H1 (cell line): ENCODE results near the gene ITIH1. TPM values are rescaled to one million over a fixed set of nuclear protein-coding genes. Genes with fewer than 3 reads are reported as not detected.

Experiments used
- CTCF ChIA-PET: fragments of 300-600 bp; sonication (Branson Sonifier 250); formaldehyde crosslinking; loops from one replicate; lab custom pipeline; 2021; ENCODE audit not compliant: partially characterized antibody; lab: Charles Lee
- POLR2A ChIA-PET: fragments of 300-600 bp; sonication (Branson Sonifier 250); formaldehyde crosslinking; loops from one replicate; lab custom pipeline; 2021; ENCODE audit warnings: inconsistent platforms; ENCODE audit not compliant: partially characterized antibody; lab: Charles Lee
- DNase-seq, 2 experiments: peaks; one replicate each; pipeline versions ENCODE4 v3.0.0 to v3.0.0-alpha.2; 2010 to 2022; ENCODE audit warnings: low spot score in 2 of 2, low read depth in 1 of 2, mixed read lengths in 1 of 2
- FAIRE-seq: peaks from 2 replicates; lab custom pipeline; 2011; peaks lifted over from hg19 to GRCh38; lab: Jason Lieb, UNC
- H2AFZ ChIP-seq: 2 replicates; pipeline ENCODE4 v1.8.1; 2012; ENCODE audit warnings: low read length, inconsistent platforms
- H2AK5ac ChIP-seq: 2 replicates; pipeline ENCODE4 v1.6.1; 2013; ENCODE audit warnings: low read depth, low read length
- H2BK120ac ChIP-seq: replicated peaks from 2 replicates; pipeline ENCODE3; 2013; ENCODE audit warnings: low read depth, low read length, inconsistent platforms
- H2BK12ac ChIP-seq: 2 replicates; pipeline ENCODE4 v1.6.1; 2013; ENCODE audit warnings: low read depth, low read length
- H2BK15ac ChIP-seq: 2 replicates; pipeline ENCODE4 v1.6.1; 2013; ENCODE audit warnings: low read length
- H2BK20ac ChIP-seq: 2 replicates; pipeline ENCODE4 v1.6.1; 2013; ENCODE audit warnings: low read length
- H2BK5ac ChIP-seq: 2 replicates; pipeline ENCODE4 v1.6.1; 2013; ENCODE audit warnings: low read depth, low read length
- H3K14ac ChIP-seq: 2 replicates; pipeline ENCODE4 v1.6.1; 2013; ENCODE audit warnings: inconsistent platforms; ENCODE audit not compliant: insufficient read length
- H3K18ac ChIP-seq: 2 replicates; pipeline ENCODE4 v1.6.1; 2013; ENCODE audit warnings: low read length; ENCODE audit errors: extremely low read depth
- H3K23ac ChIP-seq: 2 replicates; pipeline ENCODE4 v1.6.1; 2013; ENCODE audit warnings: inconsistent platforms; ENCODE audit not compliant: insufficient read length
- H3K23me2 ChIP-seq: 2 replicates; pipeline ENCODE4 v1.6.1; 2013; ENCODE audit warnings: low read depth, low read length
- H3K27ac ChIP-seq: 2 replicates; pipeline ENCODE4 v1.6.1; 2011; ENCODE audit warnings: low read depth, low read length, inconsistent platforms
- H3K27me3 ChIP-seq, 4 experiments: replicated peaks in 1 of 4; 1 replicate in 1 of 4; 2 replicates in 3 of 4; pipeline versions ENCODE4 v1.6.1 to v1.8.1; 2011 to 2013; ENCODE audit warnings: low read length in 3 of 4, mild to moderate bottlenecking in 3 of 4, inconsistent platforms in 2 of 4, mixed read lengths in 2 of 4, moderate library complexity in 1 of 4; ENCODE audit not compliant: control insufficient read depth in 3 of 4, insufficient read depth in 3 of 4; ENCODE audit errors: extremely low read depth in 1 of 4
- H3K36me3 ChIP-seq, 4 experiments: 2 replicates each; pipeline versions ENCODE4 v1.6.1 to v1.8.1; 2011 to 2013; ENCODE audit warnings: mild to moderate bottlenecking in 4 of 4, low read length in 3 of 4, moderate library complexity in 2 of 4, control low read depth in 1 of 4, inconsistent platforms in 1 of 4; ENCODE audit not compliant: insufficient read depth in 4 of 4, control insufficient read depth in 2 of 4
- H3K4ac ChIP-seq: replicated peaks from 2 replicates; pipeline ENCODE3; 2013; ENCODE audit warnings: low read length, low read depth, mixed read lengths, inconsistent platforms; ENCODE audit not compliant: insufficient read length
- H3K4me1 ChIP-seq, 4 experiments: replicated peaks in 1 of 4; 1 replicate in 1 of 4; 2 replicates in 3 of 4; pipeline versions ENCODE4 v1.6.1 to v1.8.1; 2011 to 2013; ENCODE audit warnings: low read length in 3 of 4, inconsistent platforms in 2 of 4, mixed read lengths in 1 of 4; ENCODE audit not compliant: insufficient read depth in 4 of 4, control insufficient read depth in 3 of 4
- H3K4me2 ChIP-seq, 2 experiments: 2 replicates each; pipeline versions ENCODE4 v1.6.1 to v1.8.1; 2011 to 2013; ENCODE audit warnings: low read depth in 2 of 2, low read length in 2 of 2, control low read depth in 1 of 2, inconsistent platforms in 1 of 2, mild to moderate bottlenecking in 1 of 2; ENCODE audit not compliant: insufficient read depth in 1 of 2
- H3K4me3 ChIP-seq, 4 experiments: fragments of 200-600, 300-600 bp in 1 of 4; sonication (generic), shearing (Covaris generic), sonication (Bioruptor Twin) in 1 of 4; 2 replicates each; pipeline versions ENCODE4 v1.5.1 to v1.8.1; 2011 to 2016; ENCODE audit warnings: low read length in 4 of 4, low read depth in 3 of 4, control low read depth in 2 of 4, inconsistent platforms in 2 of 4, mild to moderate bottlenecking in 2 of 4, mixed read lengths in 1 of 4, moderate library complexity in 1 of 4; ENCODE audit not compliant: insufficient read depth in 2 of 4; ENCODE audit errors: extremely low read depth in 1 of 4
- H3K56ac ChIP-seq: replicated peaks from 2 replicates; pipeline ENCODE3; 2013; ENCODE audit warnings: low read depth, mild to moderate bottlenecking, mixed read lengths, low read length, inconsistent platforms; ENCODE audit not compliant: insufficient read length
- H3K79me1 ChIP-seq: 2 replicates; pipeline ENCODE4 v1.6.1; 2013; ENCODE audit warnings: low read depth, low read length, control low read depth
- H3K79me2 ChIP-seq, 2 experiments: 2 replicates each; pipeline versions ENCODE4 v1.6.1 to v1.8.1; 2012 to 2013; ENCODE audit warnings: low read length in 2 of 2, mild to moderate bottlenecking in 2 of 2, inconsistent platforms in 1 of 2; ENCODE audit not compliant: insufficient read depth in 2 of 2, control insufficient read depth in 1 of 2
- H3K9ac ChIP-seq, 4 experiments: replicated peaks in 1 of 4; 1 replicate in 1 of 4; 2 replicates in 3 of 4; pipeline versions ENCODE4 v1.6.1 to v1.8.1; 2011 to 2013; ENCODE audit warnings: low read depth in 3 of 4, low read length in 3 of 4, control low read depth in 2 of 4, mild to moderate bottlenecking in 2 of 4, moderate library complexity in 2 of 4, inconsistent platforms in 1 of 4; ENCODE audit errors: extremely low read depth in 1 of 4
- H3K9me3 ChIP-seq, 2 experiments: 2 replicates each; pipeline versions ENCODE4 v1.6.1 to v1.8.1; 2012 to 2013; ENCODE audit warnings: mild to moderate bottlenecking in 2 of 2, moderate library complexity in 2 of 2, control low read depth in 1 of 2, inconsistent platforms in 1 of 2, low read depth in 1 of 2, low read length in 1 of 2, mixed read lengths in 1 of 2; ENCODE audit not compliant: insufficient read depth in 2 of 2
- H4K20me1 ChIP-seq, 2 experiments: replicated peaks in 1 of 2; 2 replicates each; pipeline versions ENCODE3 to v1.8.1; 2011 to 2013; ENCODE audit warnings: inconsistent platforms in 2 of 2, low read length in 2 of 2, mild to moderate bottlenecking in 1 of 2; ENCODE audit not compliant: insufficient read depth in 2 of 2, control insufficient read depth in 1 of 2
- H4K5ac ChIP-seq: 2 replicates; pipeline ENCODE4 v1.6.1; 2013; ENCODE audit warnings: low read length, low read depth, mixed read lengths, inconsistent platforms; ENCODE audit not compliant: insufficient read length
- H4K8ac ChIP-seq: 2 replicates; pipeline ENCODE4 v1.8.0; 2013; ENCODE audit warnings: mild to moderate bottlenecking, moderate library complexity, low read length, inconsistent platforms; ENCODE audit not compliant: insufficient read depth; ENCODE audit errors: extremely low read depth
- H4K91ac ChIP-seq: replicated peaks from 2 replicates; pipeline ENCODE3; 2013; ENCODE audit warnings: low read length, mixed read lengths, inconsistent platforms; ENCODE audit not compliant: insufficient read length
- BCL11A ChIP-seq, 2 experiments: IDR thresholded peaks; one replicate each; pipeline ENCODE4 v1.6.1; 2011; ENCODE audit warnings: low read depth in 2 of 2, low read length in 2 of 2, mild to moderate bottlenecking in 2 of 2
- CBX5 ChIP-seq: fragments of 300-800, 300-1000 bp; sonication (generic); IDR thresholded peaks from 2 replicates; pipeline ENCODE4 v1.7.1; 2016; ENCODE audit warnings: antibody characterized with exemption, low read length, low read depth
- CREB1 ChIP-seq: IDR thresholded peaks from 2 replicates; pipeline ENCODE4 v1.6.1; 2012; ENCODE audit warnings: inconsistent platforms
- EP300 ChIP-seq, 2 experiments: IDR thresholded peaks; 1 replicate in 1 of 2; 2 replicates in 1 of 2; pipeline ENCODE4 v1.6.1; 2011 to 2012; ENCODE audit warnings: low read depth in 2 of 2, low read length in 2 of 2, mild to moderate bottlenecking in 2 of 2, borderline replicate concordance in 1 of 2, inconsistent platforms in 1 of 2, moderate library complexity in 1 of 2
- HDAC2 ChIP-seq, 2 experiments: fragments of 300-600 bp in 1 of 2; sonication (generic) in 1 of 2; IDR thresholded peaks; 2 replicates each; pipeline ENCODE4 v1.6.1; 2011 to 2012; ENCODE audit warnings: low read depth in 2 of 2, low read length in 2 of 2, mild to moderate bottlenecking in 2 of 2, moderate library complexity in 2 of 2, borderline replicate concordance in 1 of 2, inconsistent platforms in 1 of 2
- KDM4A ChIP-seq: IDR thresholded peaks from one replicate; pipeline ENCODE4 v1.7.1; 2012; ENCODE audit warnings: low read depth, mild to moderate bottlenecking, moderate library complexity, low read length, inconsistent platforms; ENCODE audit not compliant: severe bottlenecking
- MAFK ChIP-seq: IDR thresholded peaks from 2 replicates; pipeline ENCODE4 v1.6.1; 2012; ENCODE audit warnings: low read depth, mild to moderate bottlenecking, improper control_type of control experiment, low read length
- SAP30 ChIP-seq: fragments of 300-600 bp; sonication (generic); IDR thresholded peaks from 2 replicates; pipeline ENCODE4 v1.7.1; 2012; ENCODE audit warnings: low read length, moderate library complexity, mild to moderate bottlenecking, inconsistent platforms; ENCODE audit not compliant: insufficient read depth, insufficient replicate concordance
- SUZ12 ChIP-seq: fragments of 200-600 bp; sonication (generic); IDR thresholded peaks from 2 replicates; pipeline ENCODE4 v1.6.1; 2012; ENCODE audit warnings: mild to moderate bottlenecking, inconsistent platforms, low read length, moderate library complexity, mixed read lengths
- TBP ChIP-seq: IDR thresholded peaks from 2 replicates; pipeline ENCODE4 v1.6.1; 2011; ENCODE audit warnings: low read depth, low read length, improper control_type of control experiment
- USF2 ChIP-seq: IDR thresholded peaks from 2 replicates; pipeline ENCODE4 v1.6.1; 2011; ENCODE audit warnings: low read length, improper control_type of control experiment
- WGBS, 2 experiments: shearing (Covaris generic) in 1 of 2; methylation state at CpG; one replicate each; pipeline versions ENCODE4 v1.1.6 to v1.1.7; 2013 to 2015; ENCODE audit warnings: low lambda C conversion rate in 2 of 2, mixed read lengths in 2 of 2, inconsistent platforms in 1 of 2, low coverage in 1 of 2, missing lambda C conversion rate in 1 of 2; ENCODE audit not compliant: insufficient replicate concordance in 2 of 2, insufficient coverage in 1 of 2, insufficient read length in 1 of 2; ENCODE audit errors: extremely low coverage in 1 of 2, missing lambda C conversion rate in 1 of 2; 5-methylcytosine and 5-hydroxymethylcytosine counted together
- polyA plus RNA-seq, 7 experiments: library from polyadenylated mRNA; depleted of rRNA in 3 of 7; stranded (reverse) in 5 of 7; unstranded in 2 of 7; fragments of >200 nt in 5 of 7; fragments of 200-250 nt in 2 of 7; gene quantifications; 1 replicate in 5 of 7; 2 replicates in 1 of 7; 4 replicates in 1 of 7; pipeline versions ENCODE4 v1.2.1 to v1.2.3, GENCODE V29; 2011 to 2013; ENCODE audit warnings: missing spikeins in 2 of 7, mixed read lengths in 2 of 7
- total RNA-seq: library from RNA; stranded (reverse); fragmentation: NEBNext Ultra II Directional; extraction: Animal tissue kit (Norgen Biotek cat#: 25700); gene quantifications from 2 replicates; pipeline ENCODE4 v1.2.1, GENCODE V29; 2021

ITIH1 gene
- total and polyA plus RNA-seq, 2 of the 8 experiments (the other 6 are each of a cell fraction or from before 2014, with no cell fraction given): not detected

GRCh38 chr3:52835766-52836470 is 58.5 kb downstream of the ITIH1 start:
- POLR2A ChIA-PET: interaction anchor here (1.3 kb wide), 1 partner anchor 8 kb away, joined by 3 read pairs; no protein-coding TSS in a partner anchor
- no peaks in the 10 kb centered on the region for H3K23me2 ChIP-seq
- 84% methylated on average over 8 of the region's 8 CpGs; no CpG with 5 or more reads in 1 of the 2 experiments for WGBS, 2 experiments
- no peak for FAIRE-seq
- H3K9me3 ChIP-seq: no peaks in the 10 kb centered on the region
- no peak overlapping the region for H3K27ac ChIP-seq
- no peak overlapping the region for H3K23ac ChIP-seq
- H2AK5ac ChIP-seq: no peak overlapping the region
- no peak overlapping the region for H3K4me2 ChIP-seq
- no peak overlapping the region for H3K18ac ChIP-seq
- no peak overlapping the region for H3K4me3 ChIP-seq
- CTCF ChIA-PET: interaction anchor here (0.9 to 6.5 kb wide), 5 partner anchors 10 to 218 kb away, joined by 3 to 73 read pairs (median 6); no protein-coding TSS in a partner anchor
- H3K14ac ChIP-seq: no peak overlapping the region
- H2BK20ac ChIP-seq: no peak overlapping the region
- no peaks in the 10 kb centered on the region for H3K27me3 ChIP-seq
- H2BK120ac ChIP-seq: no peak overlapping the region
- H3K4me1 ChIP-seq: peaks cover 0 to 10% (median 2%) of the 10 kb centered on the region in 4 experiments; a peak in 3 of 7 replicates
- H3K36me3 ChIP-seq: no peaks in the 10 kb centered on the region; a peak in 2 of 8 replicates
- H3K9ac ChIP-seq: no peak overlapping the region
- no peak for DNase-seq
- no peak overlapping the region for H2BK15ac ChIP-seq
- H2AFZ ChIP-seq: no peak overlapping the region
- H3K4ac ChIP-seq: no peak overlapping the region
- H4K20me1 ChIP-seq: peaks cover 0 to 5% of the 10 kb centered on the region in 2 experiments
- H3K79me1 ChIP-seq: no peaks in the 10 kb centered on the region
- H2BK5ac ChIP-seq: no peak overlapping the region
- H4K5ac ChIP-seq: no peak overlapping the region
- no peaks in the 10 kb centered on the region for H3K79me2 ChIP-seq
- H4K91ac ChIP-seq: no peak overlapping the region
- no peak overlapping the region for H2BK12ac ChIP-seq
- H4K8ac ChIP-seq: no peak overlapping the region
- H3K56ac ChIP-seq: no peak overlapping the region
- TF ChIP-seq HDAC2 (IDR thresholded peaks at IDR 0.05; ENCODE audit: borderline replicate concordance in 1 of 2, low read depth in 2 of 2, low read length in 2 of 2) (no peak), USF2 (no peak), SUZ12 (no peak), CBX5 (no peak), KDM4A (no peak), MAFK (no peak), EP300 (IDR thresholded peaks at IDR 0.05; ENCODE audit: borderline replicate concordance in 1 of 2, low read depth in 2 of 2, low read length in 2 of 2) (no peak), TBP (no peak), CREB1 (no peak), SAP30 (no peak), BCL11A (IDR thresholded peaks at IDR 0.05; ENCODE audit: low read depth in 2 of 2, low read length in 2 of 2) (no peak)
